Melanocyte of skin (primary cell): Measurements from ENCODE around the gene GUCY1B1. TPM values are rescaled to one million over a fixed set of nuclear protein-coding genes. Genes with fewer than 3 reads are reported as not detected.

Source experiments
- total RNA-seq, 2 donors: library from RNA; depleted of rRNA; stranded (reverse); fragments of >200 nt; gene quantifications; 2 replicates each; pipeline ENCODE4 v1.2.3, GENCODE V29; 2012

GUCY1B1 gene
- total RNA-seq, result 1 to 10 TPM in 1 of 2 donors, under 1 TPM in 1; 0.33 to 1.7 TPM

DNA sequence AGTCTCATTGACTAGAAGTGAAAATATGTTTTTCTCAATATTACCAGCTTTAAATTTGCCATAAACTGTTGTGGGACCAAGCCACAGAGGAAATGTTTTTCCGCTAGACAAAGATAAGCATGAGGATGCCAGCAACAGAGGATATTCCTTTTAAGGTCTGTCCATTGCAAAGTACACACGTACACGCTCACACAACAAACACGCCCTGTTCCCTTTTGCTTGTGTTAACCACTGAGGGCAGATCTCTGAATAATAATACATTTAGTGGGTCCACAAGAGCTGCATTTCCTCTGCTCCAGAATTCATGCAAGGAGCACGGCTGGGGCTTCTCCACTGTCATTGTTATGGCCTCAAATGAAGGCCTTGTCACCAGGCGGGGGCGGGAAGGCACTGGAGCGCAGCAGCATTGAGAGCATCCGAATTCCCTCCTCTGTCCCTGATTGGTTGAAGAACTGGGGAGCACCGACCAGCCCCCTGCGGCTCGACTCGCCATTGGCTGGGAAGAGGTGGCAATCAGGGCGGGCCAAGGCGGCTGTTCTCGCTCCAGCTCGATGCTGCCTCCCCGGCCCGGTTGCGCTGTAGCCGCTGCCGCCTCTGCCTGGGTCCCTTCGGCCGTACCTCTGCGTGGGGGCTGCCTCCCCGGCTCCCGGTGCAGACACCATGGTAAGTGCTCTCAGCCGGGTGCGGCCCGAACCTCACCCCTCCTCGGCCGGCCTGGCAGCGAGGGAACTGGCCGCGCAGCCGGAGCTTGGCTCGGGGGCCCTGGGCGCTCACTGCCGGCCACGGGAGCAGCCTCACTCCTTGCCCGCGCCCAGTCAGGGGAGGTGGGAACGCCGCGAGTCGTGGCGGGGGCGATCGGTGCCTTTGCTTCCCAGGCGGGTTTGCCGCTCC lies at the start of gene GUCY1B1:
TSS of gene GUCY1B1 (plus strand) at position 541 of the 891 bp plus-strand sequence. CDS start at position 661, 120 bp downstream.

Other genes starting within 250 kb of the GUCY1B1 start
- not detected for gene GUCY1A1, start 92.2 kb upstream of the GUCY1B1 start, total RNA-seq
- not detected for gene ASIC5, start 107.3 kb downstream of the GUCY1B1 start, total RNA-seq
- not detected for gene TDO2, start 144.7 kb downstream of the GUCY1B1 start, total RNA-seq
- gene CTSO, start 194.8 kb downstream of the GUCY1B1 start, total RNA-seq, result 10 to 100 TPM in 1 of 2 donors, 1 to 10 TPM in 1; 4.7 to 15.5 TPM